HG02981 (cell line): ENCODE measurements around the gene EEF1G.
"Not testable (repeated sequence)": the region's sequence is repeated elsewhere in the genome, so short reads cannot be mapped to it uniquely, and the experiment has no call there.

Experiments
- ATAC-seq: cut with Tn5 transposase; IDR thresholded peaks from one replicate; pipeline ENCODE4 v1.9.1; 2021; ENCODE audit warnings: mild to moderate bottlenecking, moderate library complexity; ENCODE audit not compliant: unreplicated experiment

Gene EEF1G

GRCh38 chr11:62580959-62581715 is 7.4 kb upstream of the EEF1G start:
- no peak for ATAC-seq

- no peak for ATAC-seq
These were observed 5.6 kb upstream of the EEF1G start for GRCh38 chr11:62579252-62579651.

GRCh38 chr11:62578541-62578940 is 4.8 kb upstream of the EEF1G start:
- ATAC-seq = no peak

- no peak for ATAC-seq
These were observed 3.5 kb upstream of the EEF1G start for GRCh38 chr11:62577046-62577714.

- no peak for ATAC-seq
These were observed 2.1 kb upstream of the EEF1G start for GRCh38 chr11:62575837-62576236.

GRCh38 chr11:62575156-62575555 is 1.5 kb upstream of the EEF1G start:
- ATAC-seq = no peak

- peak; percentile 14 for ATAC-seq
These were observed 826 bp upstream of the EEF1G start for GRCh38 chr11:62574363-62575071.

- peak; percentile 1 for ATAC-seq
These were observed 592 bp downstream of the EEF1G start for GRCh38 chr11:62573006-62573591.

GRCh38 chr11:62572431-62572830 is 1.3 kb downstream of the EEF1G start:
- no peak for ATAC-seq

GRCh38 chr11:62571493-62571892 is 2.2 kb downstream of the EEF1G start:
- ATAC-seq = not testable (repeated sequence)

GRCh38 chr11:62570903-62571302 is 2.8 kb downstream of the EEF1G start:
- not testable (repeated sequence) for ATAC-seq

- no peak for ATAC-seq
These were observed 4.1 kb downstream of the EEF1G start for GRCh38 chr11:62569611-62570010.

GRCh38 chr11:62567018-62567633 is 6.6 kb downstream of the EEF1G start:
- ATAC-seq = no peak

GRCh38 chr11:62566247-62566646 is 7.4 kb downstream of the EEF1G start:
- ATAC-seq = no peak

GRCh38 chr11:62565100-62565802 is 8.4 kb downstream of the EEF1G start:
- ATAC-seq = no peak

- not testable (repeated sequence) for ATAC-seq
These were observed 11.9 kb downstream of the EEF1G start for GRCh38 chr11:62561677-62562230.

GRCh38 chr11:62560566-62561103 is 13.1 kb downstream of the EEF1G start:
- ATAC-seq = no peak

GRCh38 chr11:62559626-62560025 is 14.1 kb downstream of the EEF1G start:
- not testable (repeated sequence) for ATAC-seq

- ATAC-seq = no peak
These were observed 14.5 kb downstream of the EEF1G start for GRCh38 chr11:62559204-62559603.

- no peak for ATAC-seq
These were observed 15.0 kb downstream of the EEF1G start for GRCh38 chr11:62558669-62559068.
